Smooth muscle cell (in vitro differentiated cells): Measurements from ENCODE around the gene ARHGAP10. TPM values are rescaled to one million over a fixed set of nuclear protein-coding genes. Genes with fewer than 3 reads are reported as not detected.

Source experiments
- DNase-seq: peaks from one replicate; lab custom pipeline; 2025; ENCODE audit not compliant: unreplicated experiment; lab: John Stamatoyannopoulos, UW
- H2AFZ ChIP-seq: fragments of 200-600 bp; sonication (generic); 2 replicates; pipeline ENCODE4 v1.6.0; 2016; ENCODE audit warnings: antibody characterized with exemption, low read depth, mild to moderate bottlenecking
- H3F3A ChIP-seq: fragments of 200-600 bp; sonication (generic); 2 replicates; pipeline ENCODE4 v1.6.0; 2017; ENCODE audit warnings: antibody characterized with exemption, low read depth
- H3K27ac ChIP-seq: fragments of 200-600 bp; sonication (generic); 2 replicates; pipeline ENCODE4 v1.5.1; 2016; ENCODE audit warnings: low read depth, mild to moderate bottlenecking
- H3K27me3 ChIP-seq: fragments of 200-600 bp; sonication (generic); 2 replicates; pipeline ENCODE4 v1.6.1; 2016; ENCODE audit warnings: low read depth, mild to moderate bottlenecking
- H3K36me3 ChIP-seq: fragments of 200-600 bp; sonication (generic); 2 replicates; pipeline ENCODE4 v1.5.1; 2016; ENCODE audit warnings: low read depth
- H3K4me1 ChIP-seq: fragments of 200-600 bp; sonication (generic); 2 replicates; pipeline ENCODE4 v1.5.1; 2016; ENCODE audit warnings: low read depth
- H3K4me2 ChIP-seq: fragments of 200-600 bp; sonication (generic); 2 replicates; pipeline ENCODE4 v1.6.0; 2016; ENCODE audit warnings: mild to moderate bottlenecking
- H3K4me3 ChIP-seq: fragments of 200-600 bp; sonication (generic); 2 replicates; pipeline ENCODE4 v1.5.1; 2016; ENCODE audit warnings: mild to moderate bottlenecking
- H3K79me2 ChIP-seq: fragments of 200-600 bp; sonication (generic); 2 replicates; pipeline ENCODE4 v1.6.0; 2016; ENCODE audit warnings: low read depth, mild to moderate bottlenecking
- H3K9ac ChIP-seq: fragments of 200-600 bp; sonication (generic); 2 replicates; pipeline ENCODE4 v1.6.0; 2016; ENCODE audit warnings: low read depth
- H3K9me3 ChIP-seq: fragments of 200-600 bp; sonication (generic); replicated peaks from 2 replicates; pipeline ENCODE4 v1.5.1; 2016; ENCODE audit warnings: low read depth
- H4K20me1 ChIP-seq: fragments of 200-600 bp; sonication (generic); 2 replicates; pipeline ENCODE4 v1.6.0; 2016; ENCODE audit warnings: low read depth
- WGBS: methylation state at CpG from one replicate; pipeline ENCODE4 v1.1.7; 2016; ENCODE audit warnings: low lambda C conversion rate; 5-methylcytosine and 5-hydroxymethylcytosine counted together
- polyA plus RNA-seq: library from polyadenylated mRNA; unstranded; fragments of >200 nt; fragmentation: Nextera tagmentation; extraction: Ambion mirVana; gene quantifications from 2 replicates; pipeline ENCODE4 v1.2.1, GENCODE V29; 2016
- total RNA-seq: library from RNA; depleted of rRNA; stranded (reverse); fragments of >200 nt; gene quantifications from 2 replicates; pipeline ENCODE4 v1.2.3, GENCODE V29; 2014
- TF ChIP-seq, protein P1 (sequence below): fragments of 200-600 bp; sonication (generic); IDR thresholded peaks from 2 replicates; pipeline ENCODE4 v1.5.1; 2017; ENCODE audit warnings: borderline replicate concordance, mild to moderate bottlenecking, antibody characterized with exemption; ENCODE audit not compliant: insufficient read depth, poor library complexity, severe bottlenecking

ARHGAP10 gene
- total and polyA plus RNA-seq, 2 experiments from 2014 or later: 6.2 to 11.6 TPM

DNA sequence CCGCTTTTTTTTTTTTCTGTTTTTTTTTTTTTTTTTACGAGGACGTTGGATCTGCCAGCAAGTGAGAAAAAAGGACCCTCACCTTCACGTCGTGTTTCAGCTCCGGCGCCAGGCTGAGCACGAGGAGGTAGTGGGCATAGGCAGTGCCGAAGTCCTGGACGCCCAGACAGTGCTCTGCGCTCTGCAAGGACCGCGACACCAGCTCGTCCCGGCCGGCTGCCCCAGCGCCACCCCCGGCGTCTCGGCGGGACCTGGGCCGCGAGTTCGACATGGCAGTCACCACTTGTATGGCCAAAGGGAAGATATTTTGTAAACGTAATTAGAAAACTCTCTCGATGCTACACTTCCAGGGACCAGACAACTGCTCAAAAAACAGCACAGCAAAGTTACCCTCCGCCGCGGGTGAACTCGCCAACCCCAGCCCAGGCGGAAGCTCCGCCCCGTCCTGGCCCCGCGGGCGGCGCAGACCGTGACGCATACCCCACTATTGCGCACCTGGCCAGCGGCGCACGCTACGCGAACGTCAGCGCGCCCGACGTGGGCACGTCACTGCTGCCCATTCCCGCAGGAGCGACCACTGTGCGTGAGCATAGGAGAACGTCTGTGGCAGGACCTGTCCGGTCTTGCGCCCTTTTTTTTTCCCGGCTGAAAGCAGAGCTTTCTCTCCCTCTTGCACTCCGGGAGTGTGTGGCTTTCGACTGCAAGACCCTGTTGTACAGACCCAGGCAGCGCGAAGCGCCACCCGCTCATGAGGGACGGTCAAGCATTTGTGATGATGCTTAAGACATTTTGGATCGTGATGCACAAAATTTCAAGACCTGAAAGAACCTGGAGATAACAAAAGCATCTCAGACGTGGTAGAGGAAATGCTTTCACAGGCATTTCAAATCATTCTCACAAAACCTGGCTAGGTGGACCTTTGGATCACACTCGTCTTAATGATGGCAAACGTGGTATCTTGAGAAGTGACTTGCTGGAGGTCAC lies 47.9 kb upstream of the ARHGAP10 start, which contains the start of gene PRMT9:
PRMT9 (minus strand) TSS at position 447 of the 984 bp plus-strand sequence; CDS start at position 271, 176 bp downstream.
- peak within 1 kb of the TSS; percentile 88 for H3K27ac ChIP-seq
- peaks cover 15% of the 10 kb centered on the region for H3K4me1 ChIP-seq
- H3K9ac ChIP-seq: peak within 1 kb of the TSS; percentile 92
- H3K4me3 ChIP-seq: peak within 1 kb of the TSS; percentile 77
- H3F3A ChIP-seq: no peaks in the 10 kb centered on the region
- peaks cover 29% of the 10 kb centered on the region for H3K79me2 ChIP-seq
- H3K27me3 ChIP-seq: no peaks in the 10 kb centered on the region
- no peaks in the 10 kb centered on the region for H3K9me3 ChIP-seq
- peak; percentile 64 for DNase-seq
- H4K20me1 ChIP-seq: no peaks in the 10 kb centered on the region
- TF ChIP-seq, protein P1, sequence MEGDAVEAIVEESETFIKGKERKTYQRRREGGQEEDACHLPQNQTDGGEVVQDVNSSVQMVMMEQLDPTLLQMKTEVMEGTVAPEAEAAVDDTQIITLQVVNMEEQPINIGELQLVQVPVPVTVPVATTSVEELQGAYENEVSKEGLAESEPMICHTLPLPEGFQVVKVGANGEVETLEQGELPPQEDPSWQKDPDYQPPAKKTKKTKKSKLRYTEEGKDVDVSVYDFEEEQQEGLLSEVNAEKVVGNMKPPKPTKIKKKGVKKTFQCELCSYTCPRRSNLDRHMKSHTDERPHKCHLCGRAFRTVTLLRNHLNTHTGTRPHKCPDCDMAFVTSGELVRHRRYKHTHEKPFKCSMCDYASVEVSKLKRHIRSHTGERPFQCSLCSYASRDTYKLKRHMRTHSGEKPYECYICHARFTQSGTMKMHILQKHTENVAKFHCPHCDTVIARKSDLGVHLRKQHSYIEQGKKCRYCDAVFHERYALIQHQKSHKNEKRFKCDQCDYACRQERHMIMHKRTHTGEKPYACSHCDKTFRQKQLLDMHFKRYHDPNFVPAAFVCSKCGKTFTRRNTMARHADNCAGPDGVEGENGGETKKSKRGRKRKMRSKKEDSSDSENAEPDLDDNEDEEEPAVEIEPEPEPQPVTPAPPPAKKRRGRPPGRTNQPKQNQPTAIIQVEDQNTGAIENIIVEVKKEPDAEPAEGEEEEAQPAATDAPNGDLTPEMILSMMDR: no peak
- peak within 1 kb of the TSS; percentile 85 for H3K4me2 ChIP-seq
- WGBS: 1% methylated on average over 69 of the region's 69 CpGs
- H2AFZ ChIP-seq: peak within 1 kb of the TSS; percentile 95
- H3K36me3 ChIP-seq: no peaks in the 10 kb centered on the region

DNA sequence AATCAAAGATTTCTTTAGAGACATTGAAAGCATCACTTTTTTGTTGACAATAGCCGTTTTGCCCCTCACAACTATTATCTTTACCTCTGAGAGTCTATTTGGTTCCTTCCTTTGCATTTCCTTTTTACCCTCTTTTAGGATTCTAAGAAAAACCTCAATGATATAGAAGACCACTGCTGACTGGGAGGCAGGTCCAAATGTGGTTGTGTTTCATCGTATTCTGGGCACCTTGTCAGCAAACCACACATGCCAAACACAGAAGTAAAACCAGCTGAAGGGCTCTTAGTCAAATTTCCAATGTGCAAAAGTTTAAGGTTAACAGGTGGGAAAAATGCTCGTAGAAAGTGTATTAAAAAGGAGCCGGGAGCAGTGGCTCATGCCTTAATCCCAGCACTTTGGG lies 42.8 kb upstream of the ARHGAP10 start:
- Histone ChIP-seq H3K9ac (no peak overlapping the region), H4K20me1 (no peaks in the 10 kb centered on the region), H3K79me2 (no peaks in the 10 kb centered on the region), H3K36me3 (no peaks in the 10 kb centered on the region), H2AFZ (no peak overlapping the region), H3K27me3 (no peaks in the 10 kb centered on the region), H3K4me1 (peaks cover 7% of the 10 kb centered on the region), H3K27ac (no peak overlapping the region), H3F3A (no peaks in the 10 kb centered on the region), H3K4me2 (no peak overlapping the region), H3K9me3 (no peaks in the 10 kb centered on the region), H3K4me3 (no peak overlapping the region)
- DNase-seq: no peak
- TF ChIP-seq, protein P1: no peak
- 89% methylated on average over 4 of the region's 4 CpGs for WGBS

DNA sequence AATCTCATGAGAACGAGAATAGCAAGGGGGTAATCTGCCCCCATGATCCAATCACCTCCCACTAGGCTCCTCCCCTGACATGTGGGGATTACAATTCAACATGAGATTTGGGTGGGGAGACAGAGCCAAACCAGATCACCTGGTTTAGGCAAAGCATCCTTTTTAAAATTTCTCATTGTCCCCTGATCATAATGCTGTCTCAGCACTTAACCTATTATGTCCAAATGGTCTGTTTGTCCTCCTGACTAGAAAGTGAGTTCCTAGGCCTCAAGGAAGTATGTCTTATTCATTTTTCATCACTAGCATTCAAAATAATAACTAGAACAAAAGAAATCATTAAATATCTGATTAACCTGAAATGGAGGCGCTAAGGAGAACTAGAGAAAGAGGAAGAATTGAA lies 40.1 kb upstream of the ARHGAP10 start:
- Histone ChIP-seq H3K36me3 (no peaks in the 10 kb centered on the region), H3F3A (no peaks in the 10 kb centered on the region), H3K4me3 (no peak overlapping the region), H3K9ac (no peak overlapping the region), H3K79me2 (no peaks in the 10 kb centered on the region), H3K27ac (no peak overlapping the region), H2AFZ (no peak overlapping the region), H4K20me1 (no peaks in the 10 kb centered on the region), H3K9me3 (no peaks in the 10 kb centered on the region), H3K4me1 (no peaks in the 10 kb centered on the region), H3K27me3 (no peaks in the 10 kb centered on the region), H3K4me2 (no peak overlapping the region)
- DNase-seq: no peak
- 91% methylated on average over 2 of the region's 2 CpGs for WGBS
- TF ChIP-seq, protein P1: no peak
